ENCODE results near the gene NECAB3. TPM values are rescaled to one million over a fixed set of nuclear protein-coding genes. Genes with fewer than 3 reads are reported as not detected.

Gene NECAB3
- total and polyA plus RNA-seq, 7 donors, result 27.1 to 50.1 (median 44.6) TPM

- intact Hi-C loops (cut with DNase I), result no loop called here
- TF ChIP-seq POLR2A (IDR thresholded peaks at IDR 0.05), result no peak
- TF ChIP-seq CTCF (IDR thresholded peaks at IDR 0.05), result no peak
- no peak for TF ChIP-seq POLR2AphosphoS5 (IDR thresholded peaks at IDR 0.05)
- TF ChIP-seq EP300 (IDR thresholded peaks at IDR 0.05), result no peak
- Histone ChIP-seq H3K27ac (no peak overlapping the region), H3K9me3 (no peaks in the 10 kb centered on the region), H3K27me3 (no peaks in the 10 kb centered on the region), H3K36me3 (peaks cover 17 to 37% (median 25%) of the 10 kb centered on the region in 4 donors), H3K4me3 (no peak overlapping the region), H3K4me1 (peaks cover 0 to 12% (median 9%) of the 10 kb centered on the region in 4 donors)
- DNase-seq, result peak; percentile 53
- WGBS, 2 donors, result 94 to 96% methylated on average over 17 of the region's 17 CpGs
Observed at GRCh38 chr20:33656783-33657703, 17.2 kb downstream of the NECAB3 start.

- H3K4me3 ChIP-seq, result no peak overlapping the region
- H3K27me3 ChIP-seq, result no peaks in the 10 kb centered on the region
- H3K4me1 ChIP-seq, result peaks cover 0 to 12% (median 9%) of the 10 kb centered on the region in 4 donors
- TF ChIP-seq POLR2AphosphoS5 (IDR thresholded peaks at IDR 0.05) (no peak), EP300 (IDR thresholded peaks at IDR 0.05) (no peak), CTCF (IDR thresholded peaks at IDR 0.05) (no peak), POLR2A (IDR thresholded peaks at IDR 0.05) (no peak)
- 95 to 96% methylated on average over 10 of the region's 10 CpGs for WGBS, 2 donors
- peak; percentile 63 for DNase-seq
- H3K9me3 ChIP-seq, result no peaks in the 10 kb centered on the region
- peaks cover 17 to 37% (median 25%) of the 10 kb centered on the region in 4 donors for H3K36me3 ChIP-seq
- intact Hi-C loops (cut with DNase I), result no loop called here
- H3K27ac ChIP-seq, result no peak overlapping the region
Observed at GRCh38 chr20:33656010-33656782, 18.0 kb downstream of the NECAB3 start.

- Histone ChIP-seq H3K27me3 (no peaks in the 10 kb centered on the region), H3K4me1 (peaks cover 0 to 12% (median 9%) of the 10 kb centered on the region in 4 donors), H3K4me3 (no peak overlapping the region), H3K27ac (no peak overlapping the region), H3K36me3 (peaks cover 17 to 35% (median 24%) of the 10 kb centered on the region in 4 donors), H3K9me3 (no peaks in the 10 kb centered on the region)
- TF ChIP-seq CTCF (IDR thresholded peaks at IDR 0.05) (no peak), EP300 (IDR thresholded peaks at IDR 0.05) (no peak)
- 38 to 65% methylated on average over 4 of the region's 4 CpGs for WGBS, 2 donors
- DNase-seq, result peak; percentile 62
- intact Hi-C loops (cut with DNase I), result no loop called here
Observed at GRCh38 chr20:33655164-33655563, 19.1 kb downstream of the NECAB3 start.

GRCh38 chr20:33654680-33655161, 19.5 kb downstream of the NECAB3 start:
- whole genome bisulfite sequencing, 2 donors, result 58 to 72% methylated on average over 14 of the region's 14 CpGs
- DNase-seq, result peak; percentile 65
- Histone ChIP-seq H3K4me3 (no peak overlapping the region), H3K4me1 (peaks cover 0 to 14% (median 9%) of the 10 kb centered on the region in 4 donors), H3K36me3 (peaks cover 16 to 30% (median 20%) of the 10 kb centered on the region in 4 donors), H3K27ac (no peak overlapping the region), H3K27me3 (no peaks in the 10 kb centered on the region), H3K9me3 (no peaks in the 10 kb centered on the region)
- TF ChIP-seq POLR2AphosphoS5 (IDR thresholded peaks at IDR 0.05) (no peak), POLR2A (IDR thresholded peaks at IDR 0.05) (no peak)
- intact Hi-C loops (cut with DNase I), result no loop called here
